ENCODE measurements around the gene IL22RA1. TPM values are rescaled to one million over a fixed set of nuclear protein-coding genes. Genes with fewer than 3 reads are reported as not detected.

IL22RA1 gene
- total RNA-seq (2014; rRNA removed; shearing (Covaris generic)) (not detected in 2 replicates), polyA plus RNA-seq (2016; fragmentation: Nextera tagmentation; extraction: Ambion mirVana) (0.21 TPM in 1 of 2 replicates, not detected in the other)

DNA sequence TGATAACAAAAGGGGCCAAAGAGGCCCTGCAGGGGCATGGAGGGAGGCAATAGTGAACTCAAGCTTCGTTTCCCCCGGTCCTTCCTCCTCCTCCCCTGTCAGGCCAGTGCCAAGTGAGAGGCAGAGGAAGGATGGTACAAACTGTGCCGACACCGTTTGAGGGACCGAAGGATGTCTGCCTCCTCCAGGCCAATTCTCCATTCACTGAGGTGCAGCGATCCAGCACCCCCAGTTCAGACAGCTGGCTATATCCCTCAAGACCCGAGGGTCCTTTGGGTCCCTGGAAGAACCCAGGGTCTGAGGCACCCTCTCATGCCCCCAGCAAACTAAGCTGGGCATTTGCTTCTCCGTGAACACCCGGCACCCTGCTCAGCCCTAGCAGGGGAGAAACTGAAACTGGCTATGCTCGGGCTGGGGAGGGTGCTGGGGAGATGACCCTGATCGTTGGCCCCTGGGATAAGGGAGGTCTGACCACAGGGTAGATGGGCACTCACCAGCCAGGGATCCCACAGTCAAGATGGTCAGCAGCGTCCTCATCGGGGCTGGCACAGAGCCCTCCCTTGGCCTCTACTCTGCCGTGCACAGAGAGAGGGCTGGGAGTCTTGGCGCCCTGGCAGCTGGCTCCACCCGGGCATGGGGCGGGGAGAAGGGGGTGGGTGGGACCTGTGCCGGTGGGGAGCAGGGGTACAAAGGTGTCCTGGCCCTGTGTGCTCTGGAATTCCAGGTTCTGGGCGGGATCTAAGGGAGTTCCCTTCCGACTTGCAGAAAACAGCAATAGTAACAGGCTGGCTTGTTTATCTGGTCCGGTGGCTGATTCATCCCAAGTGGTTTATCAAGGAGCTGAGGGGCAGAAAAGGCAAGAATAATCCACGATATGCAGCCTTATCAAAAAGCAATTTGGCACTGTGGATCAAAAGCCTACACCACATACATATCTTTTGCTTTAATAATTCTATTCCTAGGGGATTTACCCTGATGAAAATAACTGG lies at the start of gene IL22RA1:
Gene IL22RA1, minus strand, starts transcription at position 595 of the 989 bp plus-strand sequence. Its CDS starts 58 bp downstream, at position 537.
- TF ChIP-seq EZH2 (IDR thresholded peaks at IDR 0.05; ENCODE audit: insufficient read depth, poor library complexity, severe bottlenecking) (no peak), EZH2phosphoT487 (IDR thresholded peaks at IDR 0.05; ENCODE audit: insufficient read depth, low read depth) (no peak)
- Histone ChIP-seq H3K27ac (no peak within 1 kb of the TSS), H3K4me1 (ENCODE audit: insufficient read depth) (no peaks in the 10 kb centered on the region), H3K4me2 (ENCODE audit: unreplicated experiment) (peak within 1 kb of the TSS; percentile 83), H2AFZ (peak within 1 kb of the TSS; percentile 81), H3K9me2 (ENCODE audit: insufficient read depth) (no peaks in the 10 kb centered on the region), H3K9me3 (ENCODE audit: low read depth) (no peaks in the 10 kb centered on the region), H3K4me3 (peak within 1 kb of the TSS; percentile 75), H3F3A (ENCODE audit: insufficient read depth) (no peaks in the 10 kb centered on the region), H3K79me2 (ENCODE audit: insufficient read depth) (no peaks in the 10 kb centered on the region), H3K9ac (peak within 1 kb of the TSS; percentile 61), H4K20me1 (ENCODE audit: insufficient read depth) (no peaks in the 10 kb centered on the region), H3K27me3 (replicated peaks; ENCODE audit: insufficient read depth) (no peaks in the 10 kb centered on the region; the same call in 1 of the 2 replicates), H3K36me3 (ENCODE audit: low read depth) (no peaks in the 10 kb centered on the region)
- 6 to 8% methylated on average over 20 to 22 of the region's 22 CpGs for WGBS, 2 experiments (ENCODE audit: low coverage in 1 of 2, low lambda C conversion rate in 2 of 2, missing lambda C conversion rate in 2 of 2)
- in situ Hi-C loops (cut with MboI): no loop called here
- peak; percentile 65 for DNase-seq

DNA sequence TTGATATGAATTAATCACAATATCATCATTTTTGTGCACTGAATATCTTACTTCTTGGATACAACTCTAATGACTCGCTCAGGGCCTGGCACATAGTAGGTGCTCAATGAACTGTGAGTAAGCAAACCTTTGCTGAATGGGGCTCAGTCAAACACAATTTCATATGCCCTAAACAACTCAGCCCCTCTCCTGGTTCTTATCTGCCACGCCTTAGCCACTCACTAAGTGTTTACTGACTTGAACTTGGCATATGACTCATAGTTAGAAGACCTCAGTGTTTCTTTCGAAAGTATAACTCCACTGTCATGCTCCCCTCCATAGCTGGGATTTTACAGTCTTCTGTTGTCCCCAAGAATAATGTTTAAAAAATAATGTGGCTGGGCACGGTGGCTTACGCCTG lies 48.9 kb upstream of the IL22RA1 start:
- peak; percentile 62 for DNase-seq
- in situ Hi-C loops (cut with MboI): no loop called here
- H2AFZ ChIP-seq: no peak overlapping the region

DNA sequence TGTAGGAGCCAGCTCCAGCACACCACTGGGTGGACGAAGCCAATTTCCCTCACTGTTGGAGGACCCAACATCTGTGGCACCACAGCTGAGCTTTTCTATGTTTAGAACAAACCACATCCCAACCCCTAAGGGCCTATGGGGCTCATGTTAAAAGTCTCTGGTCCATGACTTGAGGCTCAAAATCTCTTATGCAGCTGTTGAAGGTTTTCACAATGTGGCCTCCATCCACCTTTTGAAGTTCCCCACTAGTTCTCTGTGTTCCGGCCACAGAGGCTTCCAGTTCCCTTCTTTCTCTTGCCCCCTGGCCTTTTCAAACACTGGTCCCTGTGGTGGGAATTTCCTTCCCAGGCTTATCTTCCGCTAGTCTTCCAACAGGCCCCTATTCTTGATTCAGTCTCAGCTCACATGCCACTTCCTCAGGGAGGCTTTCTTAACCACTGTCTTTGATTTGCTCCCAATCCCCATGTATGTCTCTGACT lies 48.1 kb upstream of the IL22RA1 start:
- Histone ChIP-seq H3F3A (ENCODE audit: insufficient read depth) (peaks cover 6% of the 10 kb centered on the region; the same call in 1 of the 2 replicates), H3K9ac (no peak overlapping the region), H3K27ac (no peak overlapping the region), H3K4me3 (no peak overlapping the region), H3K9me2 (ENCODE audit: insufficient read depth) (no peaks in the 10 kb centered on the region), H3K27me3 (replicated peaks; ENCODE audit: insufficient read depth) (peaks cover 4% of the 10 kb centered on the region), H3K79me2 (ENCODE audit: insufficient read depth) (no peaks in the 10 kb centered on the region), H3K4me1 (ENCODE audit: insufficient read depth) (no peaks in the 10 kb centered on the region; the same call in 1 of the 2 replicates), H4K20me1 (ENCODE audit: insufficient read depth) (no peaks in the 10 kb centered on the region), H3K4me2 (ENCODE audit: unreplicated experiment) (no peak overlapping the region), H2AFZ (no peak overlapping the region), H3K9me3 (ENCODE audit: low read depth) (no peaks in the 10 kb centered on the region), H3K36me3 (ENCODE audit: low read depth) (no peaks in the 10 kb centered on the region)
- TF ChIP-seq EZH2phosphoT487 (IDR thresholded peaks at IDR 0.05; ENCODE audit: insufficient read depth, low read depth) (no peak), EZH2 (IDR thresholded peaks at IDR 0.05; ENCODE audit: insufficient read depth, poor library complexity, severe bottlenecking) (no peak)
- WGBS, 2 experiments (ENCODE audit: low coverage in 1 of 2, low lambda C conversion rate in 2 of 2, missing lambda C conversion rate in 2 of 2): 98 to 100% methylated on average over 3 of the region's 3 CpGs
- in situ Hi-C loops (cut with MboI): no loop called here
- no peak for DNase-seq

More for the DNA sequence above, 48.9 kb upstream of the IL22RA1 start:
- peaks cover 4% of the 10 kb centered on the region for H3K27me3 ChIP-seq (replicated peaks; ENCODE audit: insufficient read depth)
- H3K9me2 ChIP-seq (ENCODE audit: insufficient read depth): no peaks in the 10 kb centered on the region
- no peak overlapping the region for H3K4me3 ChIP-seq
- TF ChIP-seq EZH2phosphoT487 (IDR thresholded peaks at IDR 0.05; ENCODE audit: insufficient read depth, low read depth): no peak
- no peak for TF ChIP-seq EZH2 (IDR thresholded peaks at IDR 0.05; ENCODE audit: insufficient read depth, poor library complexity, severe bottlenecking)
- H3K9me3 ChIP-seq (ENCODE audit: low read depth): no peaks in the 10 kb centered on the region
- H3K79me2 ChIP-seq (ENCODE audit: insufficient read depth): no peaks in the 10 kb centered on the region
- H3K4me1 ChIP-seq (ENCODE audit: insufficient read depth): no peaks in the 10 kb centered on the region; the same call in 1 of the 2 replicates
- no peak overlapping the region for H3K9ac ChIP-seq
- H4K20me1 ChIP-seq (ENCODE audit: insufficient read depth): no peaks in the 10 kb centered on the region
- H3K36me3 ChIP-seq (ENCODE audit: low read depth): no peaks in the 10 kb centered on the region
- no peak overlapping the region for H3K27ac ChIP-seq
- no peak overlapping the region for H3K4me2 ChIP-seq (ENCODE audit: unreplicated experiment)
- H3F3A ChIP-seq (ENCODE audit: insufficient read depth): peaks cover 6% of the 10 kb centered on the region; the same call in 1 of the 2 replicates
- WGBS, 2 experiments (ENCODE audit: low coverage in 1 of 2, low lambda C conversion rate in 2 of 2, missing lambda C conversion rate in 2 of 2): 77 to 81% methylated on average over 5 of the region's 5 CpGs

GRCh38 chr1:24189528-24189927 lies 46.6 kb upstream of the IL22RA1 start:
- Histone ChIP-seq H3K4me3 (no peak overlapping the region), H3K79me2 (ENCODE audit: insufficient read depth) (no peaks in the 10 kb centered on the region), H3K36me3 (ENCODE audit: low read depth) (no peaks in the 10 kb centered on the region), H3K9me3 (ENCODE audit: low read depth) (no peaks in the 10 kb centered on the region), H3K4me2 (ENCODE audit: unreplicated experiment) (no peak overlapping the region), H3K27ac (no peak overlapping the region), H4K20me1 (ENCODE audit: insufficient read depth) (no peaks in the 10 kb centered on the region), H3F3A (ENCODE audit: insufficient read depth) (peaks cover 6% of the 10 kb centered on the region; the same call in 1 of the 2 replicates), H2AFZ (no peak overlapping the region), H3K9me2 (ENCODE audit: insufficient read depth) (no peaks in the 10 kb centered on the region), H3K9ac (no peak overlapping the region), H3K27me3 (replicated peaks; ENCODE audit: insufficient read depth) (peaks cover 4% of the 10 kb centered on the region), H3K4me1 (ENCODE audit: insufficient read depth) (no peaks in the 10 kb centered on the region; the same call in 1 of the 2 replicates)
- no peak for TF ChIP-seq EZH2 (IDR thresholded peaks at IDR 0.05; ENCODE audit: insufficient read depth, poor library complexity, severe bottlenecking)
- TF ChIP-seq EZH2phosphoT487 (IDR thresholded peaks at IDR 0.05; ENCODE audit: insufficient read depth, low read depth): no peak
- in situ Hi-C loops (cut with MboI): no loop called here
- 80 to 84% methylated on average over 7 of the region's 7 CpGs for WGBS, 2 experiments (ENCODE audit: low coverage in 1 of 2, low lambda C conversion rate in 2 of 2, missing lambda C conversion rate in 2 of 2)
- DNase-seq: no peak
